MCF 10A (cell line): Measurements from ENCODE around the gene SST. TPM values are rescaled to one million over a fixed set of nuclear protein-coding genes. Genes with fewer than 3 reads are reported as not detected.

ENCODE experiments used
- BruUV-seq: library from RNA; stranded (reverse); fragments of 400-500 nt; replicated peaks from 2 replicates; lab custom pipeline; 2021; lab: Mats Ljungman, UMichigan
- CTCF ChIA-PET: fragments of 300-600 bp; sonication (Branson Sonifier 250); formaldehyde crosslinking; extraction: SDS; loops from one replicate; lab custom pipeline; 2021; ENCODE audit warnings: antibody characterized with exemption, inconsistent platforms; lab: Yijun Ruan, JAX
- POLR2A ChIA-PET: fragments of 300-600, 350-650 bp; sonication (Branson Sonifier 250); formaldehyde crosslinking; extraction: SDS; loops from one replicate; lab custom pipeline; 2020; ENCODE audit warnings: antibody characterized with exemption, inconsistent platforms; lab: Yijun Ruan, JAX
- DNase-seq: peaks from one replicate; pipeline ENCODE4 v3.0.0-alpha.2; 2018; ENCODE audit not compliant: unreplicated experiment
- H3K27ac Mint-ChIP-seq: one replicate; pipeline ENCODE4 v1.8.0; 2022; ENCODE audit warnings: mild to moderate bottlenecking, low read depth, mixed read lengths; ENCODE audit not compliant: unreplicated experiment
- H3K27me3 Mint-ChIP-seq: one replicate; pipeline ENCODE4 v1.8.0; 2022; ENCODE audit warnings: mixed read lengths; ENCODE audit not compliant: insufficient read depth, unreplicated experiment
- H3K36me3 Mint-ChIP-seq: one replicate; pipeline ENCODE4 v1.8.0; 2022; ENCODE audit warnings: mild to moderate bottlenecking, moderate library complexity, mixed read lengths; ENCODE audit not compliant: insufficient read depth, unreplicated experiment
- H3K4me1 Mint-ChIP-seq: one replicate; pipeline ENCODE4 v1.8.0; 2022; ENCODE audit warnings: mixed read lengths; ENCODE audit not compliant: insufficient read depth, unreplicated experiment
- H3K4me3 Mint-ChIP-seq: one replicate; pipeline ENCODE4 v1.8.0; 2022; ENCODE audit warnings: mild to moderate bottlenecking, moderate library complexity, mixed read lengths; ENCODE audit not compliant: unreplicated experiment
- H3K9me3 Mint-ChIP-seq: one replicate; pipeline ENCODE4 v1.8.0; 2022; ENCODE audit warnings: mixed read lengths; ENCODE audit not compliant: unreplicated experiment
- CTCF ChIP-seq: fragments of 200-600 bp; IDR thresholded peaks from one replicate; pipeline ENCODE4 v1.8.0; 2022; ENCODE audit warnings: antibody characterized with exemption, mild to moderate bottlenecking; ENCODE audit not compliant: unreplicated experiment
- intact Hi-C: fragments of 100-400 bp; cut with micrococcal nuclease; formaldehyde crosslinking; loops from 2 replicates; pipeline ENCODE4 v1.14.1; 2022
- total RNA-seq: library from RNA; stranded (reverse); gene quantifications from 2 replicates; pipeline ENCODE4 v1.2.3, GENCODE V29; 2022

Gene SST
- total RNA-seq, 1 experiment from 2014 or later, result not detected

DNA sequence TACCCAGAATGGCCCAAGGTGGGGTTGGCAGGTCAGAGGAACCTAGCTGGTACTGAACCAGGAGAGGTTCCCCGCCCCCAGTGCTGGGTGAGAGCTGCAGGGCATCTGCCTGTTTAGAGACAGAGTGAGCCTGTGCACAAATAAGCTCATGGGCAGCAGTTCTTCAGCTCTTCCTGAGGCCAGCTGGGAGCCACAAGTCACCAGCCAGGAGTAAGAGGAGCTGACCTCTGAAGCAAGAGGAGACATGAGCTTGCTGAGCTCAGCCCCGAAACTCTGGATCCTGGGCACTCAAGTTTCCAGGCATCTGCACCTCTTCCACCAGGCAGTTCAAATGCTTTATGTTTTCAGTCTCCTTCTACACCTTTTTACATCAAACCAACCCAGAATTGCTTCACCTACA is 30.1 kb upstream of the SST start:
- CTCF ChIA-PET, result interaction anchor here (1.3 to 6.6 kb wide), 4 partner anchors 15 to 382 kb away, joined by 5 to 49 read pairs (median 39); no protein-coding TSS in a partner anchor
- BruUV-seq, result no TSS peak
- intact Hi-C loops, result no loop called here
- H3K4me1 Mint-ChIP-seq, result no peaks in the 10 kb centered on the region
- H3K27me3 Mint-ChIP-seq, result peaks cover 25% of the 10 kb centered on the region
- H3K27ac Mint-ChIP-seq, result no peak overlapping the region
- DNase-seq, result no peak
- no peak for TF ChIP-seq CTCF
- no peak overlapping the region for H3K4me3 Mint-ChIP-seq
- no peaks in the 10 kb centered on the region for H3K36me3 Mint-ChIP-seq
- H3K9me3 Mint-ChIP-seq, result no peaks in the 10 kb centered on the region
- POLR2A ChIA-PET, result interaction anchor here (0.6 to 0.7 kb wide), 2 partner anchors 11 to 22 kb away, joined by 3 to 4 read pairs; no protein-coding TSS in a partner anchor

GRCh38 chr3:187698499-187699399 is 28.6 kb upstream of the SST start:
- TF ChIP-seq CTCF, result no peak
- CTCF ChIA-PET, result interaction anchor here (0.7 kb wide), 1 partner anchor 24 kb away, joined by 4 read pairs; no protein-coding TSS in a partner anchor
- no peak overlapping the region for H3K27ac Mint-ChIP-seq
- no peak overlapping the region for H3K4me3 Mint-ChIP-seq
- peaks cover 7% of the 10 kb centered on the region for H3K9me3 Mint-ChIP-seq
- H3K27me3 Mint-ChIP-seq, result peaks cover 40% of the 10 kb centered on the region
- no peak for DNase-seq
- H3K36me3 Mint-ChIP-seq, result no peaks in the 10 kb centered on the region
- POLR2A ChIA-PET, result no interaction called here
- H3K4me1 Mint-ChIP-seq, result no peaks in the 10 kb centered on the region
- BruUV-seq, result no TSS peak
- intact Hi-C loops, result no loop called here

DNA sequence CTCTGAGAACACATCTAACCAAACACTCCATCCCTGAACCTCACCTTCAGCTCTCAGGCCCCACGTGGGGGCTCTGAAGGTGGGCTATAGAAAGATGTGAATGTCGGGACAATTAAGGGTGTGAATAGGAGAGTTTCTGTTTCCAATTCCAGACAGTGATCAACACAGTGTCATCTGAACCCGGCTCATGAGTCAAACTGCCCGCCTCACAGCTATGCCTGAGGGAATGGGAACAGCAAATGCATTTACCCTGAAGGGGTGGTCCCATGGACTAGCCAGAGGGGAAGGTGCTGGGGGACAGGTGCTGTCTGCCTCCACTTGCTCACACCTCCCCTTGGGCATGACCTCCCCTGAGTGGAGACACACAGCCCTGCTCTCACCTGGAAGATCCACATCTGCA is 25.8 kb upstream of the SST start:
- CTCF ChIA-PET, result interaction anchor here (3.0 kb wide), 1 partner anchor 17 kb away, joined by 22 read pairs; no protein-coding TSS in a partner anchor
- POLR2A ChIA-PET, result interaction anchor here (0.6 kb wide), 1 partner anchor 726 kb away, joined by 3 read pairs; no protein-coding TSS in a partner anchor
- intact Hi-C loops, result no loop called here
- TF ChIP-seq CTCF, result no peak
- H3K4me1 Mint-ChIP-seq, result no peaks in the 10 kb centered on the region
- H3K27me3 Mint-ChIP-seq, result peaks cover 54% of the 10 kb centered on the region
- no TSS peak for BruUV-seq
- no peak overlapping the region for H3K27ac Mint-ChIP-seq
- H3K36me3 Mint-ChIP-seq, result no peaks in the 10 kb centered on the region
- DNase-seq, result no peak
- H3K9me3 Mint-ChIP-seq, result peaks cover 7% of the 10 kb centered on the region
- H3K4me3 Mint-ChIP-seq, result no peak overlapping the region

DNA sequence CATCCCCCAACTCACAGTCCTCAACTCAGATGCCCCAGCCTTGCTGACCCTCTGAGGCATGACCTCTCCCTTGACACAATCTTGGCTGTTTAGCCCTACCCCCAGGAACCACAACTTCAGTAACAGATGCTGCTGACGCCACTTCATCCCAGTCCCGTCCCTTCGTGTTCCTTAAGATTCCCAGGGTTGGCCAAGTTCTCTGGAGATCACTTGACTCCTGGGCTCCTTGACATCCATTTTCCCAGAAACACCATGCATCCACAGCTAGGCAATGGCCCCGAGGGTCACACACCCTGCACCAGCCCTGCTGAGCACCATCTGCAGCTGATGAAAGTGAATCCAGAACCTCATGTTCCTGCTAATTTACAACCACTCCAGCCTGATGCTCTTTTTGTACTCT is 25.3 kb upstream of the SST start:
- no TSS peak for BruUV-seq
- ChIA-PET CTCF (interaction anchor here (0.6 to 3.0 kb wide), 2 partner anchors 16 to 377 kb away, joined by 4 to 22 read pairs; no protein-coding TSS in a partner anchor), POLR2A (no interaction called here)
- Mint-ChIP-seq H3K4me3 (no peak overlapping the region), H3K4me1 (no peaks in the 10 kb centered on the region), H3K27me3 (peaks cover 59% of the 10 kb centered on the region), H3K36me3 (no peaks in the 10 kb centered on the region), H3K9me3 (peaks cover 7% of the 10 kb centered on the region), H3K27ac (no peak overlapping the region)
- no peak for DNase-seq
- no peak for TF ChIP-seq CTCF
- intact Hi-C loops, result no loop called here
